ENCODE data around the gene USP25. TPM values are rescaled to one million over a fixed set of nuclear protein-coding genes. Genes with fewer than 3 reads are reported as not detected.

The USP25 gene
- total RNA-seq, 1 donor from 2014 or later: 45.2 TPM

DNA sequence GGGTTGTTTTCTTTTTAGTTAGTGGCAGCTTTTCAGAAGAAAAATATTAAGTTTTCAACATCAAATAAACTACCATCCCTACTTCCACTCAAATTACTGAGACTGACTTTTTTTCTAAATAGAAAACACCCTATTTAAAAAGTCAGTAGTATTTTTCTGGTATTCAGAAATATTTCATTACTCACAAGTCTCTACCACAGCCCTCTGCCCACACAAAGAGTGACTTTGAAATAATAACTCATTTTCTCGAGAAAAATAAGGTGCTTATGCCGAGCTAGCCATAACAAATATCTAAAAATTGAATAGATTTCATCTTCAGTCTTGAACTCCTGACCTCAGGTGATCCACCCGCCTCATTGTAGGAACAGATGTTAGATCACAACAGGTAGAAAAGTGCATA, 41.8 kb upstream of the USP25 start:
- H3K27me3 Mint-ChIP-seq (ENCODE audit: unreplicated experiment): no peaks in the 10 kb centered on the region
- H3K27ac Mint-ChIP-seq (ENCODE audit: unreplicated experiment): peak overlapping the region; percentile 66
- no peaks in the 10 kb centered on the region for H3K36me3 Mint-ChIP-seq (ENCODE audit: unreplicated experiment)
- no peak overlapping the region for H3K4me3 Mint-ChIP-seq (ENCODE audit: unreplicated experiment)
- H3K4me1 Mint-ChIP-seq (ENCODE audit: unreplicated experiment): peaks cover 50% of the 10 kb centered on the region
- no peak for DNase-seq (ENCODE audit: extremely low spot score, unreplicated experiment)
- TF ChIP-seq, protein P1, sequence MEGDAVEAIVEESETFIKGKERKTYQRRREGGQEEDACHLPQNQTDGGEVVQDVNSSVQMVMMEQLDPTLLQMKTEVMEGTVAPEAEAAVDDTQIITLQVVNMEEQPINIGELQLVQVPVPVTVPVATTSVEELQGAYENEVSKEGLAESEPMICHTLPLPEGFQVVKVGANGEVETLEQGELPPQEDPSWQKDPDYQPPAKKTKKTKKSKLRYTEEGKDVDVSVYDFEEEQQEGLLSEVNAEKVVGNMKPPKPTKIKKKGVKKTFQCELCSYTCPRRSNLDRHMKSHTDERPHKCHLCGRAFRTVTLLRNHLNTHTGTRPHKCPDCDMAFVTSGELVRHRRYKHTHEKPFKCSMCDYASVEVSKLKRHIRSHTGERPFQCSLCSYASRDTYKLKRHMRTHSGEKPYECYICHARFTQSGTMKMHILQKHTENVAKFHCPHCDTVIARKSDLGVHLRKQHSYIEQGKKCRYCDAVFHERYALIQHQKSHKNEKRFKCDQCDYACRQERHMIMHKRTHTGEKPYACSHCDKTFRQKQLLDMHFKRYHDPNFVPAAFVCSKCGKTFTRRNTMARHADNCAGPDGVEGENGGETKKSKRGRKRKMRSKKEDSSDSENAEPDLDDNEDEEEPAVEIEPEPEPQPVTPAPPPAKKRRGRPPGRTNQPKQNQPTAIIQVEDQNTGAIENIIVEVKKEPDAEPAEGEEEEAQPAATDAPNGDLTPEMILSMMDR (IDR thresholded peaks at IDR 0.05): no peak
- peaks cover 7% of the 10 kb centered on the region for H3K9me3 Mint-ChIP-seq (ENCODE audit: unreplicated experiment)

DNA sequence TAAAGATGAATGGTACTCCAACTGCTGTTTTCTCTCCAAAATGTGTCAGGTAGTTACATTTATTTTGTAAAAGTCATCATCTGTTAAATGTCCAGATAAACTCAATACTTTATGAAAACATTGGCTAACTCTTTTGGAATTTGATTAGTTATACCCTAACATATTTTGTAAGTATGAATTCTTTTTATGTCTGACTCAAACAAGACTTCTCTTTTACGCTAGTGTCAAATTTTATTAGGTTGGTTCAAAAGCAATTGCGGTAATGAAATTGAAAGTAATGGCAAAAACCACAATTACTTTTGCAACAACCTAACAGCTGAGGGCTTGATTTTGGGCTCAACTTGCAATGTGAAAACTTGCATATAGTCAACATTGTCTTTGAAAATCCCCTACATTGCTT, 41.0 kb upstream of the USP25 start:
- Mint-ChIP-seq H3K27ac (ENCODE audit: unreplicated experiment) (peak overlapping the region; percentile 66), H3K36me3 (ENCODE audit: unreplicated experiment) (no peaks in the 10 kb centered on the region), H3K4me3 (ENCODE audit: unreplicated experiment) (no peak overlapping the region), H3K27me3 (ENCODE audit: unreplicated experiment) (no peaks in the 10 kb centered on the region), H3K9me3 (ENCODE audit: unreplicated experiment) (peaks cover 7% of the 10 kb centered on the region), H3K4me1 (ENCODE audit: unreplicated experiment) (peaks cover 53% of the 10 kb centered on the region)
- DNase-seq (ENCODE audit: extremely low spot score, unreplicated experiment): no peak
- TF ChIP-seq, protein P1 (IDR thresholded peaks at IDR 0.05): no peak

DNA sequence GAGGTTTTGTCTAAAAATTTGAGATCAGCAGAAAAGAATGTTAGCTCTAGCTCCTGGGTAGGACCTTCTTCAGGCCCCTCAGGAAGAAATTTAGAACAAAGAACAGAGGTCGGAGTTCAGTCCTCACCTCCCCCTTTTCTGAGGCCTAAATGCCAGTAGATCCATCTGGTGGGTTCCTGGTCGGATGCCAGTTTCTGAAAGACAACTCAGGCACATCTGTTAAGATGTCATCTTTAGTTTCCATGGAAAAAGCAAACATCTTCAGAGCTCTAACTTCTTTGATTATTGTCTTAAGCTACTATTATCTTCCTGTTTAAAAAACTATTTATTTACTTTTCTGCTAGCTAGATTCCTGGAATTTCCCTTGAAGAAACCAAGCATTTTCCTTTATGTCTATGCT, 37.1 kb upstream of the USP25 start:
- H3K27ac Mint-ChIP-seq (ENCODE audit: unreplicated experiment): no peak overlapping the region
- no peaks in the 10 kb centered on the region for H3K27me3 Mint-ChIP-seq (ENCODE audit: unreplicated experiment)
- TF ChIP-seq, protein P1 (IDR thresholded peaks at IDR 0.05): no peak
- no peak overlapping the region for H3K4me3 Mint-ChIP-seq (ENCODE audit: unreplicated experiment)
- no peak for DNase-seq (ENCODE audit: extremely low spot score, unreplicated experiment)
- H3K4me1 Mint-ChIP-seq (ENCODE audit: unreplicated experiment): peaks cover 52% of the 10 kb centered on the region
- H3K9me3 Mint-ChIP-seq (ENCODE audit: unreplicated experiment): peaks cover 9% of the 10 kb centered on the region
- H3K36me3 Mint-ChIP-seq (ENCODE audit: unreplicated experiment): no peaks in the 10 kb centered on the region

DNA sequence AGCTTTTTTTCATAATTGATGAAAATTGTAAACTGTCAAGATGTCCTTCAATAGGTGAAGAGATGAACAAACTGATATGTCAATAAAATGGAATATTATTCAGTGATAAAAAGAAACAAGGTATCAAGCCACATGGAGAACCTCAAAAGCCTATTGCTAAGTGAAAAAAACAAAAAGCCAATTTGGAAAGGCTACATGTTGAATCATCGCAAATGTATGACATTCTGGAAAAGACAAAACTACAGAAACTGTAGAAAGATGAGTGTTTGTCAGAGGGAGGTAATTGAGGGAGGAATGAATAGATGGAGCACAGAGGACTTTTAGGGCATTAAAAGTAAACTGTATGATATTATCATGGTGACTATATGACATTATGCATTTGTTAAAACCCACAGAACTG, 34.5 kb upstream of the USP25 start:
- Mint-ChIP-seq H3K4me3 (ENCODE audit: unreplicated experiment) (no peak overlapping the region), H3K9me3 (ENCODE audit: unreplicated experiment) (peaks cover 15% of the 10 kb centered on the region), H3K36me3 (ENCODE audit: unreplicated experiment) (no peaks in the 10 kb centered on the region), H3K4me1 (ENCODE audit: unreplicated experiment) (peaks cover 30% of the 10 kb centered on the region), H3K27ac (ENCODE audit: unreplicated experiment) (no peak overlapping the region), H3K27me3 (ENCODE audit: unreplicated experiment) (no peaks in the 10 kb centered on the region)
- no peak for DNase-seq (ENCODE audit: extremely low spot score, unreplicated experiment)
- TF ChIP-seq, protein P1 (IDR thresholded peaks at IDR 0.05): no peak

DNA sequence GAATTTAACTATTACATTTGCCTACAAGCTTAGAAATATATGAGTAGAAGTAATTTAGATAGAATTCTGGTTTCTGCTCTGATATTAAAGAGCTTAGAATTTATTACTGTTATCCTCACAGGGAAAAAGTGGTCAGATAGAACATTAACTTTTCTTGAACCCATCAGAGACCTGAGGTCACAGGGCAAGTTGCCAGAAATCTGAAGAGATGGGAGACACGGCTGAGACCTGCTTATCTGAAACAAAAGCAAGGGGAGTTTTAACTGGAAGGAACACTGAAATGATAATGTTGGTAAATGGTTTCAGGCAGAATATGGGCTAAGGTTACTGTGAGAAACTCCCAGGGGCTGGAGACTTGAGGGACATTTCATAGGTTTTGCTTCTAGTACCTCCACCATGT, 28.0 kb upstream of the USP25 start:
- no peak for DNase-seq (ENCODE audit: extremely low spot score, unreplicated experiment)
- peaks cover 18% of the 10 kb centered on the region for H3K9me3 Mint-ChIP-seq (ENCODE audit: unreplicated experiment)
- H3K27ac Mint-ChIP-seq (ENCODE audit: unreplicated experiment): no peak overlapping the region
- peaks cover 5% of the 10 kb centered on the region for H3K4me1 Mint-ChIP-seq (ENCODE audit: unreplicated experiment)
- TF ChIP-seq, protein P1 (IDR thresholded peaks at IDR 0.05): no peak
- no peak overlapping the region for H3K4me3 Mint-ChIP-seq (ENCODE audit: unreplicated experiment)
- no peaks in the 10 kb centered on the region for H3K27me3 Mint-ChIP-seq (ENCODE audit: unreplicated experiment)
- no peaks in the 10 kb centered on the region for H3K36me3 Mint-ChIP-seq (ENCODE audit: unreplicated experiment)
